ENCODE results near the gene HES1.

DNA sequence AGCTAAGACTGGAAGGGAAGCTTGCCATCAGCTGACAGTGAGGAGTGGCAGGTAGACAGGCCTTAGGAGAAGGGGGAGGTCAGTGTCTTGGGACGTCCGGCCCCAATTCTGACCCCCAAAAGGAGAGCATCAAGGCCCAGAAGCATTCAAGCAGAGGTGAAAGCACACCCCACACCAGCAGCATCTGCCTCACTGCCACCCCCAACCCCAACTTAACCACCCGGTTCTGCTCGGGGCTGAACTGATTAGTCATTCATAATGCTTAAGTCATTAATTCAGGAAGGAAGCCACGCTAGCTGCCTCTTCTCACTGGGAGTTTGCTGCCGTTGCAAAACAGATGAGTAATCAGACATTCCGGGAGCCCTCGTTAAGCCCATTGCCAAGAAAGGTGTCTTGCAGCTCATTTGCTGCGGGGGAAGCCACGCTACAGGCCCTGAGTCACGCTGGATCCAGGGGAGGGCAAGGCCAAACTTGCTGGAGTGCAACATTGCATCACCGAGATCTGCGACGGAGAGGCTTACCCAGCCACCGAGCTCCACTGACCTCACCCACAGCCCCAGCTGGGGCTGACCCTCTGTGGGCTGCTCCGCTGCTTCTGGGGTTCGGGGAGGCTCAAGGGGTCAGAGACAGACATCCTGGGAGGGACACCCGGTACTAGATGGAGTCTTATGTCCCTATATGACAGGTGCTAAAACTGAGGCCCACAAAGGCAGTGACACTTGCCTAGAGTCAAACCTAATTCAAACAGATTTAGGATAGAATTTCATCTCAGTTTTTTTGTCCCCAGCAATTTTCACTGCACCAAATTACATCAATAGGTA is 46.4 kb upstream of the HES1 start:
- TF ChIP-seq, protein P1, sequence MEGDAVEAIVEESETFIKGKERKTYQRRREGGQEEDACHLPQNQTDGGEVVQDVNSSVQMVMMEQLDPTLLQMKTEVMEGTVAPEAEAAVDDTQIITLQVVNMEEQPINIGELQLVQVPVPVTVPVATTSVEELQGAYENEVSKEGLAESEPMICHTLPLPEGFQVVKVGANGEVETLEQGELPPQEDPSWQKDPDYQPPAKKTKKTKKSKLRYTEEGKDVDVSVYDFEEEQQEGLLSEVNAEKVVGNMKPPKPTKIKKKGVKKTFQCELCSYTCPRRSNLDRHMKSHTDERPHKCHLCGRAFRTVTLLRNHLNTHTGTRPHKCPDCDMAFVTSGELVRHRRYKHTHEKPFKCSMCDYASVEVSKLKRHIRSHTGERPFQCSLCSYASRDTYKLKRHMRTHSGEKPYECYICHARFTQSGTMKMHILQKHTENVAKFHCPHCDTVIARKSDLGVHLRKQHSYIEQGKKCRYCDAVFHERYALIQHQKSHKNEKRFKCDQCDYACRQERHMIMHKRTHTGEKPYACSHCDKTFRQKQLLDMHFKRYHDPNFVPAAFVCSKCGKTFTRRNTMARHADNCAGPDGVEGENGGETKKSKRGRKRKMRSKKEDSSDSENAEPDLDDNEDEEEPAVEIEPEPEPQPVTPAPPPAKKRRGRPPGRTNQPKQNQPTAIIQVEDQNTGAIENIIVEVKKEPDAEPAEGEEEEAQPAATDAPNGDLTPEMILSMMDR (IDR thresholded peaks at IDR 0.05; ENCODE audit: low read depth, low read length), result no peak
- TF ChIP-seq EZH2phosphoT487 (IDR thresholded peaks at IDR 0.05; ENCODE audit: low read depth), result no peak

All from OCI-LY3 (cell line).